ENCODE results near the gene PDXK. TPM values are rescaled to one million over a fixed set of nuclear protein-coding genes. Genes with fewer than 3 reads are reported as not detected.

Gene PDXK
- total RNA-seq, 2 donors from 2014 or later = 33.7 to 68.9 TPM

GRCh38 chr21:43701936-43702784, 16.8 kb upstream of the PDXK start:
- Histone ChIP-seq H3K4me1 (peaks cover 16% of the 10 kb centered on the region), H3K36me3 (replicated peaks in 1 of 2; ENCODE audit: insufficient read depth in 1 of 2, low read depth in 2 of 2) (no peaks in the 10 kb centered on the region), H3K27me3 (no peaks in the 10 kb centered on the region), H3K27ac (peak overlapping the region in 1 of 4 donors; percentile 3), H3K4me3 (no peak overlapping the region), H3K9me3 (no peaks in the 10 kb centered on the region)
- intact Hi-C loops (cut with DNase I) = no loop called here
- no peak for DNase-seq
- WGBS, 2 donors = 68 to 76% methylated on average over 28 to 29 of the region's 29 CpGs
- ATAC-seq = no peak
- no peak for TF ChIP-seq POLR2A (IDR thresholded peaks at IDR 0.05)
- TF ChIP-seq, protein P1, sequence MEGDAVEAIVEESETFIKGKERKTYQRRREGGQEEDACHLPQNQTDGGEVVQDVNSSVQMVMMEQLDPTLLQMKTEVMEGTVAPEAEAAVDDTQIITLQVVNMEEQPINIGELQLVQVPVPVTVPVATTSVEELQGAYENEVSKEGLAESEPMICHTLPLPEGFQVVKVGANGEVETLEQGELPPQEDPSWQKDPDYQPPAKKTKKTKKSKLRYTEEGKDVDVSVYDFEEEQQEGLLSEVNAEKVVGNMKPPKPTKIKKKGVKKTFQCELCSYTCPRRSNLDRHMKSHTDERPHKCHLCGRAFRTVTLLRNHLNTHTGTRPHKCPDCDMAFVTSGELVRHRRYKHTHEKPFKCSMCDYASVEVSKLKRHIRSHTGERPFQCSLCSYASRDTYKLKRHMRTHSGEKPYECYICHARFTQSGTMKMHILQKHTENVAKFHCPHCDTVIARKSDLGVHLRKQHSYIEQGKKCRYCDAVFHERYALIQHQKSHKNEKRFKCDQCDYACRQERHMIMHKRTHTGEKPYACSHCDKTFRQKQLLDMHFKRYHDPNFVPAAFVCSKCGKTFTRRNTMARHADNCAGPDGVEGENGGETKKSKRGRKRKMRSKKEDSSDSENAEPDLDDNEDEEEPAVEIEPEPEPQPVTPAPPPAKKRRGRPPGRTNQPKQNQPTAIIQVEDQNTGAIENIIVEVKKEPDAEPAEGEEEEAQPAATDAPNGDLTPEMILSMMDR (IDR thresholded peaks at IDR 0.05) = no peak

DNA sequence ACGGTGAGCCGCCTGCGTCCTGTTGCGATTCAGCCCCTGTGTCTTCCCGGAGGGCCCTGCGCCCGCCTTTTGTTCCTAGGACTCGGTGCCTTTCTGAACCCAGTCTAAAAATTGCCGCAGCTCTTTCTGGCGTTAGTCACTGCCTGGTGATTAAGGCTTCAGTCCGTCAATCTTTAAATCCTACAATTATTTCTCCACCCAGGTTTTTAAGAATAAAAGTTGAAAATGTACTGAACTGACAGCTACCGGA, 16.2 kb upstream of the PDXK start:
- ATAC-seq = peak; percentile 20
- DNase-seq = no peak
- Histone ChIP-seq H3K4me3 (no peak overlapping the region), H3K36me3 (replicated peaks in 1 of 2; ENCODE audit: insufficient read depth in 1 of 2, low read depth in 2 of 2) (no peaks in the 10 kb centered on the region), H3K9me3 (no peaks in the 10 kb centered on the region), H3K4me1 (peaks cover 16% of the 10 kb centered on the region), H3K27ac (peak overlapping the region in 1 of 4 donors; percentile 3), H3K27me3 (no peaks in the 10 kb centered on the region)
- TF ChIP-seq, protein P1 (IDR thresholded peaks at IDR 0.05) = no peak
- TF ChIP-seq POLR2A (IDR thresholded peaks at IDR 0.05) = no peak
- intact Hi-C loops (cut with DNase I) = no loop called here
- 31 to 43% methylated on average over 12 of the region's 12 CpGs for WGBS, 2 donors

DNA sequence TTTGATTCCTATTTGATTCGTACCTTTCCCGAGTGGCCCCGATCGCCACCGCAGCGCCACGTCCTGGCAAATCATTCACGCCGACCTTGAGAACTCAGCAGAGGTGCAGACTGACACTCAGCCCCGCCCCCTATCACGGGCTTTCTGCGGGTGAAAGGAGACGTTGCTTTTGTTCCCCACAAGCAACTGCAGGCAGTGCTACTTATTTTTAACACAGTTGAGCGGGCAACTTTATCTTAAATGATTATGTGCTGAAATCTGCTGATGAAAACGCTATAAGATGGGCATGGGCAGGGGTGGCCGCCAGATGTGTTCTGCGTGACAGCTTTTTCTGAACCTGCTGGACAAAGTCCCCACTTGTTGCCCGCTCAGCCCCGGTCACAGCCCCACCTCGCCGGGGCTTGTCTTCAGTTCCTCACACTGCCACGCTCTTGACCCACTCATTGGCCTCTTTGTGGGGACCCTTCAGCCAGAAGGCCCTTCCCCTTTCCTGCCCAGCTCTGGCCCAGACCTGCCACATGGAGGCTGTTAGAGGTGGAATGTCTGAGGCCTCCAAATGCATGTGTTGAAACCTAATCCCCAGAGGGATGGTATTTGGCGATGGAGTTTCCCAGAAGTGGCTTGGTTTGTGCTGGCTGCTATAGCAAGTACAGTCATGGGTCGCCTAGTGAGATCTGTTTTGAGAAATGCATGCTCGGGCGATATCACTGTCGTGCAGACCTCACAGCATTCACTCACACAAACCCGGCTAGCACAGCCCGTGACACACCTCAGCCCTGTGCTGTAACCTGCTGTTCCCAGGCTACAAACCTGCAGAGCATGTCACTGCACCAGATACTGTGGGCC, 15.7 kb upstream of the PDXK start:
- Histone ChIP-seq H3K36me3 (replicated peaks in 1 of 2; ENCODE audit: insufficient read depth in 1 of 2, low read depth in 2 of 2) (no peaks in the 10 kb centered on the region), H3K27ac (peak overlapping the region in 2 of 4 donors; percentile 3 to 9), H3K4me1 (peaks cover 16% of the 10 kb centered on the region), H3K27me3 (no peaks in the 10 kb centered on the region), H3K9me3 (no peaks in the 10 kb centered on the region), H3K4me3 (no peak overlapping the region)
- TF ChIP-seq, protein P1 (IDR thresholded peaks at IDR 0.05) = no peak
- no peak for TF ChIP-seq POLR2A (IDR thresholded peaks at IDR 0.05)
- DNase-seq = peak; percentile 60 to 79 (median 68)
- intact Hi-C loops (cut with DNase I) = no loop called here
- ATAC-seq = peak; percentile 76
- 31 to 33% methylated on average over 27 to 29 of the region's 29 CpGs for WGBS, 2 donors

- Histone ChIP-seq H3K27ac (no peak overlapping the region), H3K9me3 (no peaks in the 10 kb centered on the region), H3K4me3 (no peak overlapping the region), H3K36me3 (replicated peaks in 1 of 2; ENCODE audit: insufficient read depth in 1 of 2, low read depth in 2 of 2) (no peaks in the 10 kb centered on the region), H3K4me1 (peaks cover 20% of the 10 kb centered on the region), H3K27me3 (no peaks in the 10 kb centered on the region)
- TF ChIP-seq, protein P1 (IDR thresholded peaks at IDR 0.05) = no peak
- TF ChIP-seq POLR2A (IDR thresholded peaks at IDR 0.05) = no peak
- WGBS, 2 donors = 81 to 88% methylated on average over 5 to 9 of the region's 9 CpGs
- no peak for DNase-seq
- intact Hi-C loops (cut with DNase I) = no loop called here
- no peak for ATAC-seq
Observed at GRCh38 chr21:43707462-43707861, 11.5 kb upstream of the PDXK start.

Data from body of pancreas (tissue), 4 donors.